GM18511 (cell line): Measurements from ENCODE around the gene ATP6AP1.
"Not testable (repeated sequence)": the region's sequence is repeated elsewhere in the genome, so short reads cannot be mapped to it uniquely, and the experiment has no call there.

ENCODE experiments used
- ATAC-seq: cut with Tn5 transposase; IDR thresholded peaks from one replicate; pipeline ENCODE4 v1.9.1; 2021; ENCODE audit warnings: mild to moderate bottlenecking, moderate library complexity; ENCODE audit not compliant: unreplicated experiment

ATP6AP1 gene

GRCh38 chrX:154399527-154400368 lies 28.7 kb upstream of the ATP6AP1 start:
- no peak for ATAC-seq

GRCh38 chrX:154400369-154400817 lies 28.1 kb upstream of the ATP6AP1 start:
- not testable (repeated sequence) for ATAC-seq

DNA sequence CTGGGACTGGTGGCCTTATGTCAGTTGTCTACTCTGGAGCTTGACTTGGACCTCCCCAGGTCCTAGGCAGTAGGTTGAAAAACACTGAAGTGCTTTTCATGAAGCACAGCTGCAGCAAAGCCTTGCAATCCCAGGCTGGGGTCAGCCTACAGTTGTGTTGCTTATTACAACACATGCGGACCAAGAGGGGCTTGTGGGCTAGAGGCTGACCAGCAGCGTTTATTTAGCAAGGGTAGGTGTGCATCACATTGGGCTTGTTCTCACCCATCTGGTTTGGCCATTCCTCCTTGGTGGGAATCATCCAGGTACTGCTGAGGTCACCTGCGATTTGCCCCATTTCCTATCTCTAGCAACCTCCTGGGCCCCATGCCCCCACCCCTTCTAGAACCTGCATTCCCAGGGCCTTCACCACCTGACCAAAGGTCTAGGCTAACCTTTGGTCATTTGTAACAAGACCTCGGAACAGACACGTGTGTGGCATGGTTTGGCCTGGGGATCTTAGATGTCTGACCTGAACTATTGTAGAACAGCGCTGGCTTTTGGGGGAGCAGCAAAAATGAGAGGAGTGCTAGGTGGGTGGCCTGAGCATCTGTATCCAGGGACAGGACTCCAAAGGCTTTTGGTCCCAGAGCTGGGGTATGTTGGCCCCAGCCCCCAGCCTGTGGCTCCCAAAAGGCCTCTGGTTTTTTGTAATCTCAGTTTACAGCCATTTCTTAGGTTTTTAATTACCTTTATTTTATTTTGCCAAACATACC lies 27.3 kb upstream of the ATP6AP1 start:
- no peak for ATAC-seq

GRCh38 chrX:154401918-154402621 lies 26.4 kb upstream of the ATP6AP1 start:
- ATAC-seq = no peak

DNA sequence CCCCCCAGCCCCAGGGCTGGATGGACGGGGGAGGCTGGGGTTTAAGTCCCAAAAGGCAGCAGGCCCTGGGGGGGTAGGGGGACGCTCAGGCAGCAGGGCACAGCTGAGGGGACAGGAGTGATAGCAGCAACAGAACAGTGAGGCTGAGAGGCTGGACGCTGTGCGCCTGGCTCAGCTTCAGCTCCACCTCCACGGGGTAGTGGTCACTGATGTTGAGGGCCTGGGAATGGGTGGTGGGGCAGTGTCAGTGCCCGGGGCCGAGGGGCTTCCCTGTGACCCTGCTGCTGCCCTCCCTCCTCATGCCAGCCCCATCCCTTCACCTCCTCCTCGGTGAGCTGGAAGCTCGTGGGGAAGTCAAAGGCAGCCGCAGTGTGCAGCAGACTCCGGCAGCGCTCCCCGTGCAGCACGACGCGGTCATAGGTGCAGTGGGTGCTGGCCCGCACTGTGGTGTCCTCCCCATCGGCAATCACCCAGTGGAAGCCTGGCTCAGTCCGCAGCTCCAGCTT lies 25.8 kb upstream of the ATP6AP1 start:
- no peak for ATAC-seq

DNA sequence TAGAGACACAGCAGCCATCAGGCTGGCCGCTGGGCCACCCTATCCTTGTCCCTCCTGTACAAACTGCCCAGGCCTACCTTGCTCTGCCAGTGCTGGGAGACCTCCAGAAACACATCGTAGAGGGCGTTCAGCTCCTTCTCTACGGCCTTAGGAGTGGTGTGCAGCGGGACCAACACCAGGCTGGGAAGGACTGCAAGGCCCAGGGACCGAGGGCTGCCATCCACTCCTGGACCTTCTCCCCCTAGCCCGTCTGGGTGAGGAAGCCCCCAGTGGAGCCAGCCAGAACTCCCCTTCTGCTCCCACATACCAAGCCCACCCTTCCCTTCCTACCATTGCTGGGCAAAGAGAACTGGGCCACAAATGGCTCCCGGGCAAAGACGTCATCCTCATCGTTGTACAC lies 25.3 kb upstream of the ATP6AP1 start:
- no peak for ATAC-seq

- no peak for ATAC-seq
These were observed 24.6 kb upstream of the ATP6AP1 start for GRCh38 chrX:154403858-154404257.

DNA sequence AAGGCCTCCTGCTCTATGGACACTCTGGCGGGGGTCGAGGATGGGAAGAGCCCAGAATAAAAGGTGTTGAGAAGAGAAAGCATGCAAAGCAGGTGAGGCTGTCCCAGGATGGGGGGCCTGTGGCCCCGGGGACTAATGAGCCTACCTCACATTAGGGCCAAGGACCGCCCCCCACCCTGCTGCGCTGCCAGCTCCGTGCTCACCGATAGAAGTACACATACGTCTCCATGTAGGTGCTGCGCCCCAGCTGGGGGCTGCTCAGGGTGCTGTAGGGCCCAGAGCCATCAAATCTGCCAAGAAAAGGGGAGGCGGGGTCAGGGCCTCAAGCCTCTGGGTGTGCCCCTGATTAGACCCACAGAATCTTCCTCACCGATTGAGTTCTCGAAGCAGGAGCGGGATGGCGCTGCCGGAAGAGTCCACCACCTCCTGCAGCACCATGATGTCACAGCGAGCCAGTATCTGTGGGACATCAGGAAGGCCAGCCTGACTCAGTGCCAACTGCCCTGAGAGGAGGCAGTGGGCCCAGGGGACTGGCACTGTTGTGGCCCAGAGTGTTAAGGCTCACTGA lies 23.8 kb upstream of the ATP6AP1 start:
- no peak for ATAC-seq

DNA sequence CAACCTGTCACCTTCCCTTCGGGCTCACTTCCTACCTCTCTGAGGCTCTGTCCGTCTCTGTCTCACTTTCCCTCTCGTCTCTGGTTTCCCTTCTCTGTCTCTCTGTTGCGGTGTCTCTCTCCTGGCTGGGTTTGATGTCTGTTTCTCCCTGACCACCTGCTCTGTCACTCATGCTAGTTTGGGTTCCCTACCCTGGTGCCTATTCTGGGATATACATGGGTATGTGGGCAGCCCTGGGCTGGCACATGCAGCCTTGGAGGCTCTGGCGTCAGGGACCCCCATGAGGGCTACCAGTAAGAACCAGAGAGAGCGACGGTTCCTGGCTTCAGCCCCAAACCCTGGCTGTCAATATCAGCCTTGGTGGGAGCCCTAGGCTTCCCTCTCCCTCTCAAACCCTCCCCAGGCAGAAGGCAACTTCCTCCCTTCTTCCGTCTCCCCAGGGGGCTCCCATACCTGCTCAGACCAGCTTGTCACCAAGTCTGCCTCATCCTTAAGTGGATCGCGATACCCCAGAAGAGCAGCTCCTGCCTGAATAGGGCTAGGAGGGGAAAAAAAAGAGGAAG lies 19.7 kb upstream of the ATP6AP1 start:
- peak; percentile 3 for ATAC-seq

GRCh38 chrX:154409222-154409871 lies 19.1 kb upstream of the ATP6AP1 start, which contains the start of gene DNASE1L1:
Gene DNASE1L1 (minus strand): TSS chrX:154409254. CDS start chrX:154405568, 3,686 bp downstream.
- peak; percentile 50 for ATAC-seq

- peak; percentile 69 for ATAC-seq
These were observed 16.5 kb upstream of the ATP6AP1 start for GRCh38 chrX:154411981-154412340.

GRCh38 chrX:154412468-154412867 lies 16.0 kb upstream of the ATP6AP1 start:
- ATAC-seq = no peak

DNA sequence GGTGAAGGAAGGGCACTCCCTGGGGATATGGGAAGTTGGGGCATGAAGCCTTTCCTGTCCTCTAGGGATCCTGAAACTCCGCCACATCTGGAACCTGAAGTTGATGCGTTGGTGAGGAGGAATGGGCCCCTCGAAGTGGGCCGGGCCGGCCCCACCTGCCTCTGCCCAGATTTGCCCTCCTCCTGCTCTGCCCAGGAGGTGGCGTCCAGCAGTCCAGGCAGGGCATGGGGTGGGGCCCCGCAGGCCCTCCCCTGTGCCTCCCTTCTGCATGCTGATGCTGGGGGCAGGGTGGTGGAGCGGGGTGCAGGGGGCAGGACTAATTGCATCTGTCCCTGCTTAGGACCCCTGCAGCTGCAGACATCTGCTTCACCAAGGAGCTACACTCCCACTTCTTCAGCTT lies 15.3 kb upstream of the ATP6AP1 start:
- no peak for ATAC-seq

GRCh38 chrX:154417157-154417556 lies 11.3 kb upstream of the ATP6AP1 start:
- ATAC-seq = no peak

GRCh38 chrX:154419189-154419588 lies 9.3 kb upstream of the ATP6AP1 start:
- ATAC-seq = no peak

GRCh38 chrX:154419688-154420401 lies 8.6 kb upstream of the ATP6AP1 start:
- no peak for ATAC-seq

DNA sequence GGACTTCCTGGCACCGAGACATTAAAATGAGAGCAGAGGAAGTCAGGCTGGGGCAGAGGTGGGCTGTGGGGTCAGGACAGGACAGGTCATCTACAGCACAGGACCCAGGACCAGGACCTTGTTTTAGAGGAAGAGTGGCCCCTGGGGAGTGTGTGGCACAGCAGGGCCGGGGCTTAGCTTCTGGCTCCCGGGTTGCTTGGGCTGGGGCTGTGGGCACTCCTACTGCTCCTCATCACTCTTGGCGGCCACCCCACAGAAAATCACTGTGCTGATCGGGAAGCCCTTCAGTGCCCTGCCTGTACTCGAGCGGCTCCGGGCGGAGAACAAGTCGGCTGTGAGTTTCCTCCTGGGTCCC lies 8.1 kb upstream of the ATP6AP1 start:
- no peak for ATAC-seq

DNA sequence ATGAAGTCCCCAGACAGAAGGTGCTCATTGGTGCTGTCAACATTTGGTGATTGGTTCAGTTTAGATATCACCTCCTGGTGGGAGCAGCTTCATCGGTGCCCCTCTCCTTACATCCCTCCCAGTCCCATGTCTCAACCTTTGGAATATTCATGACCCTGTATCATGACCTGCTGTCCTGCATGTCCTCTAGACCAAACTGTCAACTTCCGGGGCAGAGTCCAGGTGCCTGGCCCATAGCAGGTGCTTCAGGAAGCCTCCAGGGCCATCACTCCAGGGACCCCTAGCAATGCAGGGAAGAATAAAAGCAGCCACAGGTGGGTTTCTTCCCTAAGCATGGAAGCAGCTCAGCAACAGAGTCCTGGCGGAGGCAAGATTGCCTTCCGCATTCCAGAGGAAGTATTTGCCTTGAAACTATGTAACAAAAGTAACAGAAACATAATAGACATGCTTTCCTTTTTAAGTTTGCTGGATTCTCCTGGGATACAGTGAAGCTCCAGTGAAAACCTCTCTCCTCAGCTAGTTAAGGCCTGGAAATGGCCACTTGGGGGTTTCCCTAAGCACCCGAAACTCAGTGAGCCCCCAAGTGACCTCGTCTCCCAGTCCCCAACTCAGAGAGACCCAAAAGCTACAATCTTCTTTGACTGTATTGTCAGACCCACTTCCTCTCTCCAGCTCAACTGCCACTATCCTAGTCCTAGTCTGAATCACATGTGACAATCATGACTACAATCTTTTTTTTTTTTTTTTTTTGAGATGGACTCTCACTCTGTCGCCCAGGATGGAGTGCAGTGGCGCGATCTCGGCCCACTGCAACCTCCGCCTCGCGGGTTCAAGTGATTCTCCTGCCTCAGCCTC lies 1.3 kb upstream of the ATP6AP1 start:
- no peak for ATAC-seq

- ATAC-seq = no peak
These were observed 1.2 kb downstream of the ATP6AP1 start for GRCh38 chrX:154429711-154430110.
